ENCODE data around the gene RASSF5. TPM values are rescaled to one million over a fixed set of nuclear protein-coding genes. Genes with fewer than 3 reads are reported as not detected.

Gene RASSF5
- total and polyA plus RNA-seq, 9 of the 15 experiments (the other 6 are each of a cell fraction or from before 2014, with no cell fraction given), result 6.1 to 41.0 (median 25.2) TPM

GRCh38 chr1:206471415-206471801 lies 35.9 kb upstream of the RASSF5 start (continued):
- no peak for TF ChIP-seq IRF2 (CRISPR knock-in tag; IDR thresholded peaks at IDR 0.05)
- TF ChIP-seq TFAM (CRISPR knock-in tag; conservative IDR thresholded peaks at IDR 0.05), result no peak
- TF ChIP-seq, protein P1, sequence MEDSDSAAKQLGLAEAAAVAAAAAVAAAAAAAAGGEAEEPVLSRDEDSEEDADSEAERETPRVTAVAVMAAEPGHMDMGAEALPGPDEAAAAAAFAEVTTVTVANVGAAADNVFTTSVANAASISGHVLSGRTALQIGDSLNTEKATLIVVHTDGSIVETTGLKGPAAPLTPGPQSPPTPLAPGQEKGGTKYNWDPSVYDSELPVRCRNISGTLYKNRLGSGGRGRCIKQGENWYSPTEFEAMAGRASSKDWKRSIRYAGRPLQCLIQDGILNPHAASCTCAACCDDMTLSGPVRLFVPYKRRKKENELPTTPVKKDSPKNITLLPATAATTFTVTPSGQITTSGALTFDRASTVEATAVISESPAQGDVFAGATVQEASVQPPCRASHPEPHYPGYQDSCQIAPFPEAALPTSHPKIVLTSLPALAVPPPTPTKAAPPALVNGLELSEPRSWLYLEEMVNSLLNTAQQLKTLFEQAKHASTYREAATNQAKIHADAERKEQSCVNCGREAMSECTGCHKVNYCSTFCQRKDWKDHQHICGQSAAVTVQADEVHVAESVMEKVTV (CRISPR knock-in tag; IDR thresholded peaks at IDR 0.05), result no peak

GRCh38 chr1:206472024-206472423 lies 35.3 kb upstream of the RASSF5 start:
- Histone ChIP-seq H4K20me1 (replicated peaks; ENCODE audit: control insufficient read depth, insufficient read depth, low read length) (no peaks in the 10 kb centered on the region), H3K27ac (ENCODE audit: extremely low read depth, low read depth, low read length) (no peak overlapping the region), H3K4me2 (ENCODE audit: insufficient read depth, low read length) (no peak overlapping the region), H3K79me2 (ENCODE audit: control insufficient read depth, insufficient read depth, low read length) (no peaks in the 10 kb centered on the region), H3K27me3 (ENCODE audit: control insufficient read depth in 2 of 2, insufficient read depth in 2 of 2, low read length in 2 of 2) (peaks cover 9 to 25% of the 10 kb centered on the region in 2 experiments; a peak in 4 of 5 replicates), H2AFZ (ENCODE audit: low read depth, low read length) (no peak overlapping the region), H3K4me3 (no peak overlapping the region), H3K9me1 (ENCODE audit: control insufficient read depth, insufficient read depth, low read length) (no peaks in the 10 kb centered on the region), H3K9me3 (replicated peaks; ENCODE audit: control insufficient read depth, insufficient read depth, low read depth, low read length) (no peaks in the 10 kb centered on the region), H3K36me3 (ENCODE audit: control insufficient read depth, insufficient read depth, low read length) (no peaks in the 10 kb centered on the region), H3K9ac (ENCODE audit: insufficient read depth in 1 of 2, low read depth in 2 of 2, low read length in 2 of 2) (no peak overlapping the region), H3K4me1 (replicated peaks in 1 of 2; ENCODE audit: control insufficient read depth in 2 of 2, insufficient read depth in 2 of 2, low read length in 2 of 2) (peaks cover 18 to 36% of the 10 kb centered on the region in 2 experiments)
- no peak for ATAC-seq
- DNase-seq (ENCODE audit: extremely low read depth in 1 of 4, low spot score in 3 of 4), result no peak
- POLR2A ChIA-PET, result interaction anchor here (1.1 kb wide), 1 partner anchor 68 kb away, joined by 4 read pairs; no protein-coding TSS in a partner anchor
- TSS peak; percentile 51 for BruUV-seq (replicated peaks)
- intact Hi-C loops (cut with micrococcal nuclease) (loop anchor here (10.0 kb wide), 1 partner anchor 603 kb away; no protein-coding TSS in a partner anchor), in situ Hi-C loops (cut with MboI) (no loop called here)
- no peak for FAIRE-seq
- CTCF ChIA-PET (ENCODE audit: low intra/inter-chr PET ratio), result no interaction called here
- TF ChIP-seq CREB1 (IDR thresholded peaks at IDR 0.05), result no peak
- TF ChIP-seq CREB1 (CRISPR knock-in tag; IDR thresholded peaks at IDR 0.05), result no peak
- TF ChIP-seq MBD1 (CRISPR knock-in tag; IDR thresholded peaks at IDR 0.05), result no peak
- TF ChIP-seq MEIS2 (IDR thresholded peaks at IDR 0.05; ENCODE audit: partially characterized antibody), result no peak
- TF ChIP-seq POLR3A (IDR thresholded peaks at IDR 0.05; ENCODE audit: borderline replicate concordance, extremely low read depth, insufficient read depth, insufficient read length), result no peak
- no peak for TF ChIP-seq MTA1 (IDR thresholded peaks at IDR 0.05; ENCODE audit: borderline replicate concordance)
- TF ChIP-seq HCFC1 (IDR thresholded peaks at IDR 0.05; ENCODE audit: low read depth, low read length), result no peak
- no peak for TF ChIP-seq HBP1 (CRISPR knock-in tag; IDR thresholded peaks at IDR 0.05)
- TF ChIP-seq JUNB (CRISPR knock-in tag; conservative IDR thresholded peaks at IDR 0.05), result no peak
- no peak for TF ChIP-seq ZNF197 (CRISPR knock-in tag; IDR thresholded peaks at IDR 0.05; ENCODE audit: low read depth)
- TF ChIP-seq ZNF212 (CRISPR knock-in tag; IDR thresholded peaks at IDR 0.05), result no peak
- no peak for TF ChIP-seq TSC22D4 (tag; IDR thresholded peaks at IDR 0.05)
- no peak for TF ChIP-seq L3MBTL2 (IDR thresholded peaks at IDR 0.05)
- 64% methylated on average over 2 of the region's 2 CpGs for WGBS (ENCODE audit: insufficient coverage, low coverage, missing lambda C conversion rate)

Data from K562 (cell line).